HG02973 (cell line): ENCODE data around the gene RITA1.
A peak's percentile ranks its signal among the peaks of the same experiment; 100 is the strongest.
"Not testable (repeated sequence)": the region's sequence is repeated elsewhere in the genome, so short reads cannot be mapped to it uniquely, and the experiment has no call there.

Experiments
- ATAC-seq: cut with Tn5 transposase; IDR thresholded peaks from one replicate; pipeline ENCODE4 v1.9.1; 2021; ENCODE audit warnings: moderate library complexity; ENCODE audit not compliant: unreplicated experiment

The RITA1 gene

GRCh38 chr12:113185180-113186032 is at the start of gene RITA1, which contains the start of gene DDX54:
Gene RITA1, plus strand, starts transcription at chr12:113185721. Its CDS starts 1,026 bp downstream, at chr12:113186747.
Gene DDX54, minus strand, starts transcription at chr12:113185478. Its CDS starts 27 bp downstream, at chr12:113185451.
- ATAC-seq, result peak; percentile 42

- ATAC-seq, result no peak
Observed at GRCh38 chr12:113136128-113136989, 49.2 kb upstream of the RITA1 start.

GRCh38 chr12:113136990-113137511 is 48.5 kb upstream of the RITA1 start:
- ATAC-seq, result no peak

- no peak for ATAC-seq
Observed at GRCh38 chr12:113137861-113138783, 47.4 kb upstream of the RITA1 start.

- no peak for ATAC-seq
Observed at GRCh38 chr12:113138826-113139225, 46.7 kb upstream of the RITA1 start.

- ATAC-seq, result no peak
Observed at GRCh38 chr12:113140706-113141105, 44.8 kb upstream of the RITA1 start.

GRCh38 chr12:113141716-113142115 is 43.8 kb upstream of the RITA1 start:
- ATAC-seq, result not testable (repeated sequence)

- ATAC-seq, result no peak
Observed at GRCh38 chr12:113142173-113142885, 43.2 kb upstream of the RITA1 start.

GRCh38 chr12:113142886-113143332 is 42.6 kb upstream of the RITA1 start:
- ATAC-seq, result no peak

GRCh38 chr12:113143959-113144358 is 41.6 kb upstream of the RITA1 start:
- ATAC-seq, result no peak

GRCh38 chr12:113144806-113145205 is 40.7 kb upstream of the RITA1 start:
- no peak for ATAC-seq

- no peak for ATAC-seq
Observed at GRCh38 chr12:113145720-113146551, 39.6 kb upstream of the RITA1 start.

- ATAC-seq, result no peak
Observed at GRCh38 chr12:113146999-113147398, 38.5 kb upstream of the RITA1 start.

- no peak for ATAC-seq
Observed at GRCh38 chr12:113149361-113150150, 36.0 kb upstream of the RITA1 start, which contains the start of gene CFAP73. Gene CFAP73, plus strand, starts transcription at chr12:113149724. Its CDS starts 134 bp downstream, at chr12:113149858.

- no peak for ATAC-seq
Observed at GRCh38 chr12:113151655-113152054, 33.9 kb upstream of the RITA1 start.

GRCh38 chr12:113152196-113152834 is 33.2 kb upstream of the RITA1 start:
- ATAC-seq, result no peak
